Glutamatergic neuron (in vitro differentiated cells): ENCODE results near the gene PIWIL1. TPM values are rescaled to one million over a fixed set of nuclear protein-coding genes. Genes with fewer than 3 reads are reported as not detected.

Experiments used
- DNase-seq: peaks from one replicate; pipeline ENCODE4 v3.0.0; 2022
- H3K27ac Mint-ChIP-seq: one replicate; pipeline ENCODE4 v1.8.0; 2020; ENCODE audit warnings: mild to moderate bottlenecking, mixed read lengths, inconsistent platforms; ENCODE audit not compliant: unreplicated experiment
- H3K27me3 Mint-ChIP-seq: one replicate; pipeline ENCODE4 v1.8.0; 2020; ENCODE audit warnings: mild to moderate bottlenecking, moderate library complexity, mixed read lengths, inconsistent platforms; ENCODE audit not compliant: unreplicated experiment
- H3K36me3 Mint-ChIP-seq: one replicate; pipeline ENCODE4 v1.8.0; 2020; ENCODE audit warnings: mild to moderate bottlenecking, mixed read lengths, inconsistent platforms; ENCODE audit not compliant: unreplicated experiment
- H3K4me1 Mint-ChIP-seq: one replicate; pipeline ENCODE4 v1.8.0; 2020; ENCODE audit warnings: mild to moderate bottlenecking, low read depth, mixed read lengths, inconsistent platforms; ENCODE audit not compliant: unreplicated experiment
- H3K4me3 Mint-ChIP-seq: one replicate; pipeline ENCODE4 v1.8.0; 2020; ENCODE audit warnings: mild to moderate bottlenecking, mixed read lengths, inconsistent platforms; ENCODE audit not compliant: unreplicated experiment
- H3K9me3 Mint-ChIP-seq: one replicate; pipeline ENCODE4 v1.8.0; 2020; ENCODE audit warnings: mild to moderate bottlenecking, moderate library complexity, mixed read lengths, inconsistent platforms; ENCODE audit not compliant: unreplicated experiment
- CTCF ChIP-seq: fragments of 200-600 bp; sonication (generic); IDR thresholded peaks from one replicate; pipeline ENCODE4 v1.5.0; 2021; ENCODE audit not compliant: partially characterized antibody, unreplicated experiment
- total RNA-seq: library from RNA; stranded (reverse); fragmentation: NEBNext Ultra II Directional; extraction: Animal tissue kit (Norgen Biotek cat#: 25700); gene quantifications from one replicate; pipeline ENCODE4 v1.2.1, GENCODE V29; 2021; ENCODE audit not compliant: unreplicated experiment

PIWIL1 gene
- total RNA-seq, 1 donor from 2014 or later = not detected

GRCh38 chr12:130384234-130384633 lies 46.5 kb downstream of the PIWIL1 start:
- DNase-seq = no peak
- Mint-ChIP-seq H3K9me3 (peaks cover 2% of the 10 kb centered on the region), H3K27me3 (no peaks in the 10 kb centered on the region), H3K36me3 (no peaks in the 10 kb centered on the region), H3K4me3 (no peak overlapping the region), H3K27ac (no peak overlapping the region), H3K4me1 (no peaks in the 10 kb centered on the region)
- no peak for TF ChIP-seq CTCF

GRCh38 chr12:130385193-130385592 lies 47.5 kb downstream of the PIWIL1 start:
- H3K4me3 Mint-ChIP-seq = no peak overlapping the region
- H3K4me1 Mint-ChIP-seq = no peaks in the 10 kb centered on the region
- no peak for TF ChIP-seq CTCF
- no peaks in the 10 kb centered on the region for H3K27me3 Mint-ChIP-seq
- no peak for DNase-seq
- H3K27ac Mint-ChIP-seq = no peak overlapping the region
- H3K9me3 Mint-ChIP-seq = peaks cover 2% of the 10 kb centered on the region
- H3K36me3 Mint-ChIP-seq = no peaks in the 10 kb centered on the region

GRCh38 chr12:130391186-130391585 lies 53.5 kb downstream of the PIWIL1 start:
- Mint-ChIP-seq H3K27me3 (peaks cover 8% of the 10 kb centered on the region), H3K36me3 (no peaks in the 10 kb centered on the region), H3K4me3 (no peak overlapping the region), H3K9me3 (peaks cover 1% of the 10 kb centered on the region), H3K27ac (no peak overlapping the region), H3K4me1 (no peaks in the 10 kb centered on the region)
- no peak for DNase-seq
- no peak for TF ChIP-seq CTCF

- no peak for DNase-seq
- H3K36me3 Mint-ChIP-seq = no peaks in the 10 kb centered on the region
- peaks cover 1% of the 10 kb centered on the region for H3K9me3 Mint-ChIP-seq
- H3K4me1 Mint-ChIP-seq = no peaks in the 10 kb centered on the region
- peaks cover 8% of the 10 kb centered on the region for H3K27me3 Mint-ChIP-seq
- H3K4me3 Mint-ChIP-seq = no peak overlapping the region
- TF ChIP-seq CTCF = no peak
- H3K27ac Mint-ChIP-seq = no peak overlapping the region
Observed at GRCh38 chr12:130394906-130395305, 57.2 kb downstream of the PIWIL1 start.

- no peak for DNase-seq
- TF ChIP-seq CTCF = no peak
- Mint-ChIP-seq H3K4me3 (no peak overlapping the region), H3K27me3 (peaks cover 8% of the 10 kb centered on the region), H3K27ac (no peak overlapping the region), H3K9me3 (peaks cover 2% of the 10 kb centered on the region), H3K4me1 (no peaks in the 10 kb centered on the region), H3K36me3 (no peaks in the 10 kb centered on the region)
Observed at GRCh38 chr12:130396667-130397066, 59.0 kb downstream of the PIWIL1 start.
